Vagina (tissue), 2 donors: ENCODE results near the gene DCTN2. TPM values are rescaled to one million over a fixed set of nuclear protein-coding genes. Genes with fewer than 3 reads are reported as not detected.
"Not testable (repeated sequence)": the region's sequence is repeated elsewhere in the genome, so short reads cannot be mapped to it uniquely, and the experiment has no call there.

ENCODE experiments used
- DNase-seq, 2 donors: peaks; one replicate each; pipeline ENCODE4 v3.0.0-alpha.2; 2017; ENCODE audit errors: extremely low spot score in 2 of 2
- H3K27ac ChIP-seq: fragments of 200-600 bp; sonication (generic); one replicate; pipeline ENCODE4 v1.5.1; 2019
- H3K27me3 ChIP-seq: fragments of 200-600 bp; sonication (generic); one replicate; pipeline ENCODE4 v1.5.1; 2019
- H3K36me3 ChIP-seq, 2 donors: fragments of 200-600 bp; sonication (generic); one replicate each; pipeline ENCODE4 v1.5.1; 2017 to 2019
- H3K4me1 ChIP-seq: fragments of 200-600 bp; sonication (generic); one replicate; pipeline ENCODE4 v1.5.1; 2019
- H3K4me3 ChIP-seq, 2 donors: fragments of 200-600 bp; sonication (generic); 1 replicate in 1 of 2; 2 replicates in 1 of 2; pipeline ENCODE4 v1.5.1; 2016 to 2019
- H3K9me3 ChIP-seq: fragments of 200-600 bp; sonication (generic); one replicate; pipeline ENCODE4 v1.5.1; 2019
- POLR2A ChIP-seq, 2 donors: fragments of 450-650 bp; IDR thresholded peaks; one replicate each; pipeline ENCODE4 v1.6.1; 2017; ENCODE audit warnings: antibody characterized with exemption in 2 of 2, mild to moderate bottlenecking in 2 of 2, moderate library complexity in 2 of 2
- POLR2AphosphoS5 ChIP-seq, 2 donors: sonication (generic); formaldehyde crosslinking; IDR thresholded peaks; one replicate each; pipeline ENCODE4 v1.9.0; 2017; ENCODE audit warnings: antibody characterized with exemption in 2 of 2, mild to moderate bottlenecking in 2 of 2, low read depth in 1 of 2; ENCODE audit not compliant: insufficient read depth in 1 of 2
- intact Hi-C: fragments of 100-400 bp; cut with DNase I; formaldehyde crosslinking; loops from one replicate; pipeline ENCODE4 v1.15.1; 2023
- total RNA-seq: library from RNA; depleted of rRNA; stranded (reverse); fragments of >200 nt; gene quantifications from one replicate; pipeline ENCODE4 v1.2.3, GENCODE V29; 2016
- TF ChIP-seq, protein P1 (sequence below), 3 experiments: fragments of 450-650 bp in 2 of 3; fragments of 200-600 bp in 1 of 3; sonication (generic) in 1 of 3; IDR thresholded peaks; one replicate each; pipeline ENCODE4 v1.5.1; 2017 to 2019; ENCODE audit warnings: antibody characterized with exemption in 3 of 3, mild to moderate bottlenecking in 2 of 3, moderate library complexity in 2 of 3

The DCTN2 gene
- total RNA-seq, 1 donor from 2014 or later: 131 TPM

DNA sequence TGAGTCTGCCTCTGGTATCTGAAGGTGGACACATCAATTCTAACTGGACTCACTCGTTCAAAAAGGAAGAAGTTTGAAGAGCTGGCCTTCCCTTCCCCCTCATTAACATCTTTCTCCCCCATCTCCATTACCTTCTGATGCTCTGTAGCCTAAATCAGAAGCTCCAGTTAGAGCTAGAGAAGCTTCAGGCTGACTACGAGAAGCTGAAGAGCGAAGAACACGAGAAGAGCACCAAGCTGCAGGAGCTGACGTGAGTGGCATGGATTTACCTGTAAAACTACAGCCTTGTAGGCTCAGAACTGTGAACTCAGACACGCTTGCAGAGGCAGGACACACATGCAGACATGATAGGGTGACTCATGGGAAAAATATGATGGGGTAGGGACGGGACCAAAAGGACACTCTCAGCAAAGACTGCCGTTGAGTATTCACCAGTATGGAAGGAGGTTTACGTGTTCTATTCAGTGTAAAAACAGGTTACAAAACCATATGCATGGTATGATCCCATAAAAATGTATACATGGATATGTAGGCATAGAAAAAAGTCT is 29.7 kb upstream of the DCTN2 start:
- intact Hi-C loops: no loop called here
- no peak overlapping the region for H3K27ac ChIP-seq
- no peak for TF ChIP-seq POLR2A (IDR thresholded peaks at IDR 0.05)
- TF ChIP-seq POLR2AphosphoS5 (IDR thresholded peaks at IDR 0.05; ENCODE audit: insufficient read depth in 1 of 2, low read depth in 1 of 2): no peak
- TF ChIP-seq, protein P1, sequence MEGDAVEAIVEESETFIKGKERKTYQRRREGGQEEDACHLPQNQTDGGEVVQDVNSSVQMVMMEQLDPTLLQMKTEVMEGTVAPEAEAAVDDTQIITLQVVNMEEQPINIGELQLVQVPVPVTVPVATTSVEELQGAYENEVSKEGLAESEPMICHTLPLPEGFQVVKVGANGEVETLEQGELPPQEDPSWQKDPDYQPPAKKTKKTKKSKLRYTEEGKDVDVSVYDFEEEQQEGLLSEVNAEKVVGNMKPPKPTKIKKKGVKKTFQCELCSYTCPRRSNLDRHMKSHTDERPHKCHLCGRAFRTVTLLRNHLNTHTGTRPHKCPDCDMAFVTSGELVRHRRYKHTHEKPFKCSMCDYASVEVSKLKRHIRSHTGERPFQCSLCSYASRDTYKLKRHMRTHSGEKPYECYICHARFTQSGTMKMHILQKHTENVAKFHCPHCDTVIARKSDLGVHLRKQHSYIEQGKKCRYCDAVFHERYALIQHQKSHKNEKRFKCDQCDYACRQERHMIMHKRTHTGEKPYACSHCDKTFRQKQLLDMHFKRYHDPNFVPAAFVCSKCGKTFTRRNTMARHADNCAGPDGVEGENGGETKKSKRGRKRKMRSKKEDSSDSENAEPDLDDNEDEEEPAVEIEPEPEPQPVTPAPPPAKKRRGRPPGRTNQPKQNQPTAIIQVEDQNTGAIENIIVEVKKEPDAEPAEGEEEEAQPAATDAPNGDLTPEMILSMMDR (IDR thresholded peaks at IDR 0.05): no peak
- no peaks in the 10 kb centered on the region for H3K9me3 ChIP-seq
- H3K4me1 ChIP-seq: no peaks in the 10 kb centered on the region
- no peaks in the 10 kb centered on the region for H3K27me3 ChIP-seq
- no peaks in the 10 kb centered on the region for H3K36me3 ChIP-seq
- H3K4me3 ChIP-seq: no peak overlapping the region
- no peak for DNase-seq

DNA sequence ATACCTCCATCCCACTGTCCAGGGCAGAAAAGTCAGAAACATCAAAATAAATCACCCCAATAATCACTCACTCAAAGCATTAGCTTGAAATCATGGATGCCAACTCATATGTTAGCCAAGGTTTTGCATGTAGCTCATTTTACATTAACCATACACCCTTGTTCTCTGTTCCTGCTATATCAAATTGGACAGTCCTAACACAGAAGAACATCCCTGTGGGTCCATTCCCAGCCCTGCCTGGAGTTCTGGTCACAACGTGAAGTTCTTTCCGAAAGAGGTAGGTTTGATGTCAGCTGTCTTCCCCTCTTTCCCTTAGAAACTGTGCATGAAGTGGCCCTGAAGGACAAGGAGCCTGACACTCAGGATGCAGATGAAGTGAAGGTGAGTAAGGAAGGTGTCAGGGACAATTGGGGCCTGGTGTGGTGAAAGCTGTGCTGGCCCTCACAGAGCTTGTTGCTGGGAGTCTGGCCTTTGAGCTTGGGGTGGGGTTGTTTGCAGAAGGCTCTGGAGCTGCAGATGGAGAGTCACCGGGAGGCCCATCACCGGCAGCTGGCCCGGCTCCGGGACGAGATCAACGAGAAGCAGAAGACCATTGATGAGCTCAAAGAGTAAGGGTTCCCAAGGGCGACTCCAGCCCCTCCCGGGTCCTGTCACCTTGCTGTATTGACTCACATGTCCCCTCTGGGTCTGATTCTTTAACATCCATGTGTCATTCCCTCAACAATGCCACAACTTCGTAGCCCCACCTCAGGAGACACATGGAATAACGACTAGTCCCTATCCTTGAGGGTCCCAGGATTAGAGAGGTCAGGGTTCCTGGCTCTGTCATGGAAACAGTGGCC is 29.0 kb upstream of the DCTN2 start:
- no peaks in the 10 kb centered on the region for H3K9me3 ChIP-seq
- no peaks in the 10 kb centered on the region for H3K36me3 ChIP-seq
- no peak overlapping the region for H3K27ac ChIP-seq
- no peak for DNase-seq
- no peak for TF ChIP-seq POLR2A (IDR thresholded peaks at IDR 0.05)
- TF ChIP-seq POLR2AphosphoS5 (IDR thresholded peaks at IDR 0.05; ENCODE audit: insufficient read depth in 1 of 2, low read depth in 1 of 2): no peak
- TF ChIP-seq, protein P1 (IDR thresholded peaks at IDR 0.05): no peak
- H3K27me3 ChIP-seq: no peaks in the 10 kb centered on the region
- no peaks in the 10 kb centered on the region for H3K4me1 ChIP-seq
- intact Hi-C loops: no loop called here
- H3K4me3 ChIP-seq: no peak overlapping the region

DNA sequence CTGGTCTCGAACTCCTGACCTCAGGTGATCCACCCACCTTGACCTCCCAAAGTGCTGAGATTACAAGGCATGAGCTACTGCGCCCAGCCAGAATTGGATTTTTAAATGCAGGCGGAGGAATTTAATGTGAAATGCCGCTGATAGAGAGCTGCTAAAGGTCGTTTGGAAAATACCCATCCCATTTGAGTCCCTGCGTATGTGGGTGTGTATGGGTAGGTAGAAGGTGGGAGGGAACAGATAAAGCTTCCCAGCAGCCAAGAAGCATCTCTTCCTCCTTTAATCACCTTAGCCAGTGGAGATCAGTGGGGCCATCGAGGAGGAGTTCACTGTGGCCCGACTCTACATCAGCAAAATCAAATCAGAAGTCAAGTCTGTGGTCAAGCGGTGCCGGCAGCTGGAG is 27.8 kb upstream of the DCTN2 start:
- TF ChIP-seq POLR2A (IDR thresholded peaks at IDR 0.05) (no peak), POLR2AphosphoS5 (IDR thresholded peaks at IDR 0.05; ENCODE audit: insufficient read depth in 1 of 2, low read depth in 1 of 2) (no peak)
- TF ChIP-seq, protein P1 (IDR thresholded peaks at IDR 0.05): no peak
- intact Hi-C loops: no loop called here
- DNase-seq: no peak
- Histone ChIP-seq H3K27ac (no peak overlapping the region), H3K9me3 (no peaks in the 10 kb centered on the region), H3K36me3 (no peaks in the 10 kb centered on the region), H3K4me1 (no peaks in the 10 kb centered on the region), H3K27me3 (no peaks in the 10 kb centered on the region), H3K4me3 (no peak overlapping the region)

DNA sequence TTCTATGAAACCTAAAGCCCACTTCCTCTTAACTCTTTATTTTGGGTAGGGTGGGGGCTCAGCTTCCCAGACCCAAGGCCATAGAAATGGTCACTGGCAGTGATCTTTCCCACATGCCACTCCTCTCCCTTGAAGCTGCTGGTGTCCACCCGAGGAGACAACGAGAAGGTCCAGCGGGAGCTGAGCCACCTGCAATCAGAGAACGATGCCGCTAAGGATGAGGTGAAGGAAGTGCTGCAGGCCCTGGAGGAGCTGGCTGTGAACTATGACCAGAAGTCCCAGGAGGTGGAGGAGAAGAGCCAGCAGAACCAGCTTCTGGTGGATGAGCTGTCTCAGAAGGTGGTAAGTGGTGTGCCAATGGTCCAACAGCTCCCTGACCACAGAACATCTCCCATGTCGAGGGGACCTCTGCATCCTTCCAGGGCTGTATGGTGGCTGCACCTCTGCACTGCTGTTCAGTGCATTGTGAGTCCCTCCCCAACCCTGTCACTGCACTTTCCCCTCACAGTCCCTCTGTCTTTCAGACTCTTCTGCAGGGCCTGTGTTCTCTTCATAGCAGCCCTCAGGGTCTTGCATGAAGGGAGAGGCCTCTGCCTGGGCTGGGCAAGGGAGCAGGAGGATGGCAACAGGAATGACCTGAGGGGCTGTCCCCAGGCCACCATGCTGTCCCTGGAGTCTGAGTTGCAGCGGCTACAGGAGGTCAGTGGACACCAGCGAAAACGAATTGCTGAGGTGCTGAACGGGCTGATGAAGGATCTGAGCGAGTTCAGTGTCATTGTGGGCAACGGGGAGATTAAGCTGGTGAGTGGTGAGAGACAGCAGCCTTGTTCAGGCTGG is 25.2 kb upstream of the DCTN2 start:
- H3K27me3 ChIP-seq: no peaks in the 10 kb centered on the region

DNA sequence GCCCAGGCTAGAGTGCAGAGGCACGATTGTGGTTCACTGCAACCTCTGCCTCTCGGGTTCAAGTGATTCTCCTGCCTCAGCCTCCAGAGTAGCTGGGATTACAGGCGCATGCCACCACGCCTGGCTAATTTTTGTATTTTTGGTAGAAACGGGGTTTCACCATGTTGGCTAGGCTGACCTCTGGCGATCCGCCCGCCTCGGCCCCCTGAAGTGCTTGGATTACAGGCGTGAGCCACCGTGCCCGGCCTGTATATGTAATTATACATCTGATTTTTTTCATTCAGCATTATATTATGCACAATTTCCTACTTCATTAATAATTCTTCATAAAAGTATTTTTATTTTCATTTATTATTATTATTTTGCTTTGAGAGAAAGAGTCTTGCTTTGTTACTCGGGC is 23.4 kb upstream of the DCTN2 start:
- H3K9me3 ChIP-seq, H3K27me3 ChIP-seq, H3K4me3 ChIP-seq, H3K36me3 ChIP-seq, intact Hi-C loops, DNase-seq, H3K4me1 ChIP-seq, H3K27ac ChIP-seq: not testable (repeated sequence)

More for the DNA sequence above, 25.2 kb upstream of the DCTN2 start:
- DNase-seq: no peak
- no peak for TF ChIP-seq POLR2AphosphoS5 (IDR thresholded peaks at IDR 0.05; ENCODE audit: insufficient read depth in 1 of 2, low read depth in 1 of 2)
- TF ChIP-seq, protein P1 (IDR thresholded peaks at IDR 0.05): no peak
- no peak for TF ChIP-seq POLR2A (IDR thresholded peaks at IDR 0.05)
- Histone ChIP-seq H3K9me3 (no peaks in the 10 kb centered on the region), H3K4me3 (no peak overlapping the region), H3K27ac (no peak overlapping the region), H3K4me1 (no peaks in the 10 kb centered on the region), H3K36me3 (no peaks in the 10 kb centered on the region)
- intact Hi-C loops: no loop called here
